ENCODE measurements around the gene NANOS3.

GRCh38 chr19:13834244-13835069, 42.5 kb upstream of the NANOS3 start:
- TF ChIP-seq FOXA1 (IDR thresholded peaks at IDR 0.05) (no peak), SP1 (IDR thresholded peaks at IDR 0.05) (no peak), BHLHE40 (IDR thresholded peaks at IDR 0.05; ENCODE audit: borderline replicate concordance) (no peak), SUZ12 (IDR thresholded peaks at IDR 0.05) (no peak), ELF4 (IDR thresholded peaks at IDR 0.05) (no peak), L3MBTL2 (conservative IDR thresholded peaks at IDR 0.05) (no peak), LEF1 (IDR thresholded peaks at IDR 0.05; ENCODE audit: borderline replicate concordance) (no peak), TARDBP (IDR thresholded peaks at IDR 0.05) (no peak), NFRKB (IDR thresholded peaks at IDR 0.05) (no peak), PKNOX1 (IDR thresholded peaks at IDR 0.05) (no peak)

All from HEK293T (cell line).